Measurements from ENCODE around the gene OR51B2.

GRCh38 chr11:5291207-5291838 is 32.8 kb downstream of the OR51B2 start:
- TF ChIP-seq SP2 (tag by site-specific recombination; IDR thresholded peaks at IDR 0.05) = no peak
- no peak for TF ChIP-seq CTCF (tag by site-specific recombination; IDR thresholded peaks at IDR 0.05)
- TF ChIP-seq ZSCAN18 (tag by site-specific recombination; IDR thresholded peaks at IDR 0.05) = no peak
- TF ChIP-seq ZNF366 (tag by site-specific recombination; conservative IDR thresholded peaks at IDR 0.05) = no peak
- no peak for TF ChIP-seq ZNF704 (tag by site-specific recombination; IDR thresholded peaks at IDR 0.05)
